ENCODE measurements around the gene KRT6B. TPM values are rescaled to one million over a fixed set of nuclear protein-coding genes. Genes with fewer than 3 reads are reported as not detected.

KRT6B gene
- total RNA-seq, 1 experiment from 2014 or later: not detected

DNA sequence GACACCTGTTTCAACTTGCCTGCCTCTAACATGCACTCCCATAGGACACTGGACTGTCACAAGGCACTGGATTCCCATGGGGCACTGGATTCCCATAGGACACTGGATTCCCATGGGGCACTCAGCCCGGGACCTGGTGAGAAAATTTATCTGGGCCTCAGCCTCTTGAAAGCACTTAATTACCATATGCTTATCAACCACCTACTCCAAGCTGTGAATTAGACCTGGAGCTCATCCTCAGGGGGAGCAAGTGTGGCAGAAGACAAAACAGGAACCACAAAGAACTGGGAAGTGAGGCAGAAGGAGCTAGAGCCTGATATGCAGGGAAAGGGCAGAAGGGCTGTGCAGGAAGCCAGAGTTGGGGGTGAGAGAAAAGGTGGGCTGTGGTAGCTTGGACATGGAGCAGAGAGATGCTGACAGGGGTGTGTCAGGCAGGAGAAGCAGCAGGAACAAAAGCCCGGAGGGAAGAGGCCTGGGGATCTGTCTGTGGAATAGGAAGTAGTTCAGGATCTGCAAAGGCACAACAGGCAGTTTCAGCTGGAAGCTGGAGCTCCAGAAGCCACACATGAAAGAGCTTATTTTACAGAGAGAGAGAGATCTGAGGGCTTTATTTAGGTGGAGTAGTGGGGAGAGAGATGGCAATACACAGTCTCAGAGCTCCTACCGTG lies 48.9 kb downstream of the KRT6B start:
- H3K27me3 ChIP-seq (ENCODE audit: control insufficient read depth, insufficient read depth, low read length): no peaks in the 10 kb centered on the region
- H3K9me3 ChIP-seq (ENCODE audit: control insufficient read depth, insufficient read depth, low read depth, low read length): no peaks in the 10 kb centered on the region
- BruUV-seq (replicated peaks): no TSS peak
- ChIA-PET POLR2A (interaction anchor here (0.5 kb wide), 1 partner anchor 197 kb away, joined by 3 read pairs; no protein-coding TSS in a partner anchor), CTCF (interaction anchor here (1.0 kb wide), 1 partner anchor 9 kb away, joined by 3 read pairs; no protein-coding TSS in a partner anchor)
- in situ Hi-C loops (cut with HindIII; ENCODE audit: low pct_unique_long_range_greater_than_20kb, low sequenced_read_pairs): no loop called here
- H3K27ac ChIP-seq (ENCODE audit: low read length): no peak overlapping the region
- no peak for DNase-seq (ENCODE audit: low read depth, low spot score)
- ATAC-seq: no peak
- H3K4me3 ChIP-seq (ENCODE audit: low read depth in 2 of 2, low read length in 2 of 2): no peak overlapping the region
- H3K4me1 ChIP-seq (ENCODE audit: control insufficient read depth, insufficient read depth, low read length): no peaks in the 10 kb centered on the region
- no peaks in the 10 kb centered on the region for H3K36me3 ChIP-seq (ENCODE audit: control insufficient read depth, insufficient read depth, low read length)
- no peak for TF ChIP-seq TCF7L2 (IDR thresholded peaks at IDR 0.05; ENCODE audit: low read depth, low read length)
- TF ChIP-seq POLR2AphosphoS5 (IDR thresholded peaks at IDR 0.05; ENCODE audit: low read depth, low read length): no peak
- TF ChIP-seq SIN3A (IDR thresholded peaks at IDR 0.05; ENCODE audit: borderline replicate concordance, insufficient read depth, low read depth, low read length): no peak
- TF ChIP-seq, protein P1, sequence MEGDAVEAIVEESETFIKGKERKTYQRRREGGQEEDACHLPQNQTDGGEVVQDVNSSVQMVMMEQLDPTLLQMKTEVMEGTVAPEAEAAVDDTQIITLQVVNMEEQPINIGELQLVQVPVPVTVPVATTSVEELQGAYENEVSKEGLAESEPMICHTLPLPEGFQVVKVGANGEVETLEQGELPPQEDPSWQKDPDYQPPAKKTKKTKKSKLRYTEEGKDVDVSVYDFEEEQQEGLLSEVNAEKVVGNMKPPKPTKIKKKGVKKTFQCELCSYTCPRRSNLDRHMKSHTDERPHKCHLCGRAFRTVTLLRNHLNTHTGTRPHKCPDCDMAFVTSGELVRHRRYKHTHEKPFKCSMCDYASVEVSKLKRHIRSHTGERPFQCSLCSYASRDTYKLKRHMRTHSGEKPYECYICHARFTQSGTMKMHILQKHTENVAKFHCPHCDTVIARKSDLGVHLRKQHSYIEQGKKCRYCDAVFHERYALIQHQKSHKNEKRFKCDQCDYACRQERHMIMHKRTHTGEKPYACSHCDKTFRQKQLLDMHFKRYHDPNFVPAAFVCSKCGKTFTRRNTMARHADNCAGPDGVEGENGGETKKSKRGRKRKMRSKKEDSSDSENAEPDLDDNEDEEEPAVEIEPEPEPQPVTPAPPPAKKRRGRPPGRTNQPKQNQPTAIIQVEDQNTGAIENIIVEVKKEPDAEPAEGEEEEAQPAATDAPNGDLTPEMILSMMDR (IDR thresholded peaks at IDR 0.05): no peak
- TF ChIP-seq, protein P2, sequence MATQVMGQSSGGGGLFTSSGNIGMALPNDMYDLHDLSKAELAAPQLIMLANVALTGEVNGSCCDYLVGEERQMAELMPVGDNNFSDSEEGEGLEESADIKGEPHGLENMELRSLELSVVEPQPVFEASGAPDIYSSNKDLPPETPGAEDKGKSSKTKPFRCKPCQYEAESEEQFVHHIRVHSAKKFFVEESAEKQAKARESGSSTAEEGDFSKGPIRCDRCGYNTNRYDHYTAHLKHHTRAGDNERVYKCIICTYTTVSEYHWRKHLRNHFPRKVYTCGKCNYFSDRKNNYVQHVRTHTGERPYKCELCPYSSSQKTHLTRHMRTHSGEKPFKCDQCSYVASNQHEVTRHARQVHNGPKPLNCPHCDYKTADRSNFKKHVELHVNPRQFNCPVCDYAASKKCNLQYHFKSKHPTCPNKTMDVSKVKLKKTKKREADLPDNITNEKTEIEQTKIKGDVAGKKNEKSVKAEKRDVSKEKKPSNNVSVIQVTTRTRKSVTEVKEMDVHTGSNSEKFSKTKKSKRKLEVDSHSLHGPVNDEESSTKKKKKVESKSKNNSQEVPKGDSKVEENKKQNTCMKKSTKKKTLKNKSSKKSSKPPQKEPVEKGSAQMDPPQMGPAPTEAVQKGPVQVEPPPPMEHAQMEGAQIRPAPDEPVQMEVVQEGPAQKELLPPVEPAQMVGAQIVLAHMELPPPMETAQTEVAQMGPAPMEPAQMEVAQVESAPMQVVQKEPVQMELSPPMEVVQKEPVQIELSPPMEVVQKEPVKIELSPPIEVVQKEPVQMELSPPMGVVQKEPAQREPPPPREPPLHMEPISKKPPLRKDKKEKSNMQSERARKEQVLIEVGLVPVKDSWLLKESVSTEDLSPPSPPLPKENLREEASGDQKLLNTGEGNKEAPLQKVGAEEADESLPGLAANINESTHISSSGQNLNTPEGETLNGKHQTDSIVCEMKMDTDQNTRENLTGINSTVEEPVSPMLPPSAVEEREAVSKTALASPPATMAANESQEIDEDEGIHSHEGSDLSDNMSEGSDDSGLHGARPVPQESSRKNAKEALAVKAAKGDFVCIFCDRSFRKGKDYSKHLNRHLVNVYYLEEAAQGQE (IDR thresholded peaks at IDR 0.05; ENCODE audit: insufficient read depth in 1 of 2, low read depth in 2 of 2, low read length in 1 of 2): no peak
- intact Hi-C loops (cut with micrococcal nuclease; ENCODE audit: unreplicated experiment): no loop called here

DNA sequence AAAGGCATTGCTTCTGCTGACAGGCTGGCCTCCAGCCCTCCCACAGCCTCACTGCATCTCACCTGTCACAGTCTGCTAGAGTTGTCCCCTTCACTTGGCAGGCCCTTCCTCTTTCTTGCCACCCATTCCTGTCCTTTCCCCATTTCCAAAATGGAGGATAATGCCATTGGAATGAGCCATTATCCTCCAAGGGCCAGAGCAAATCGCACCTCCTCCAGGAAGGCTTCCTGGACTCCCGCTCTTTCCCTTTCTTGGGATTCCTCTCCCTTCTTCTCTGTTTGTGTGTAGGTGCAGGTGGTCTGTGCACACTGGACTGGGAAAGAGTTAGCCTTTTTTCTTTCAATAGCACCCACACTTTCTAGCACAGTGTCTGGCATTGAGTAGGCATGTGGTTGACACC lies 49.6 kb downstream of the KRT6B start:
- POLR2A ChIA-PET: no interaction called here
- no peak for TF ChIP-seq TCF7L2 (IDR thresholded peaks at IDR 0.05; ENCODE audit: low read depth, low read length)
- no peak for TF ChIP-seq SIN3A (IDR thresholded peaks at IDR 0.05; ENCODE audit: borderline replicate concordance, insufficient read depth, low read depth, low read length)
- TF ChIP-seq POLR2AphosphoS5 (IDR thresholded peaks at IDR 0.05; ENCODE audit: low read depth, low read length): no peak
- TF ChIP-seq, protein P2 (IDR thresholded peaks at IDR 0.05; ENCODE audit: insufficient read depth in 1 of 2, low read depth in 2 of 2, low read length in 1 of 2): no peak
- TF ChIP-seq, protein P1 (IDR thresholded peaks at IDR 0.05): no peak
- in situ Hi-C loops (cut with HindIII; ENCODE audit: low pct_unique_long_range_greater_than_20kb, low sequenced_read_pairs): no loop called here

More for the DNA sequence above, 49.6 kb downstream of the KRT6B start:
- CTCF ChIA-PET: no interaction called here
- no peak overlapping the region for H3K4me3 ChIP-seq (ENCODE audit: low read depth in 2 of 2, low read length in 2 of 2)
- ATAC-seq (no peak), DNase-seq (ENCODE audit: low read depth, low spot score) (no peak)
- intact Hi-C loops (cut with micrococcal nuclease; ENCODE audit: unreplicated experiment): no loop called here
- H3K9me3 ChIP-seq (ENCODE audit: control insufficient read depth, insufficient read depth, low read depth, low read length): no peaks in the 10 kb centered on the region
- no peaks in the 10 kb centered on the region for H3K27me3 ChIP-seq (ENCODE audit: control insufficient read depth, insufficient read depth, low read length)
- H3K36me3 ChIP-seq (ENCODE audit: control insufficient read depth, insufficient read depth, low read length): no peaks in the 10 kb centered on the region
- no peak overlapping the region for H3K27ac ChIP-seq (ENCODE audit: low read length)
- no TSS peak for BruUV-seq (replicated peaks)
- no peaks in the 10 kb centered on the region for H3K4me1 ChIP-seq (ENCODE audit: control insufficient read depth, insufficient read depth, low read length)

All from Panc1 (cell line).